IPS DF 6.9 (cell line): Measurements from ENCODE around the gene MRM3.
"Not testable (repeated sequence)": the region's sequence is repeated elsewhere in the genome, so short reads cannot be mapped to it uniquely, and the experiment has no call there.

Experiments
- DNase-seq: peaks from one replicate; pipeline ENCODE4 v3.0.0-alpha.2; 2013; ENCODE audit warnings: low read depth, low spot score
- H3K27ac ChIP-seq: one replicate; pipeline ENCODE4 v1.5.1; 2013; ENCODE audit warnings: low read length, control low read depth
- H3K27me3 ChIP-seq: 2 replicates; pipeline ENCODE4 v1.6.1; 2013; ENCODE audit warnings: mild to moderate bottlenecking, low read length; ENCODE audit not compliant: control insufficient read depth, insufficient read depth
- H3K36me3 ChIP-seq: 2 replicates; pipeline ENCODE4 v1.6.1; 2013; ENCODE audit warnings: low read length; ENCODE audit not compliant: control insufficient read depth, insufficient read depth
- H3K4me1 ChIP-seq: 2 replicates; pipeline ENCODE4 v1.6.1; 2013; ENCODE audit warnings: low read length; ENCODE audit not compliant: control insufficient read depth, insufficient read depth
- H3K4me3 ChIP-seq: 2 replicates; pipeline ENCODE4 v1.5.1; 2013; ENCODE audit warnings: mild to moderate bottlenecking, low read length
- H3K9me3 ChIP-seq: 2 replicates; pipeline ENCODE4 v1.6.1; 2013; ENCODE audit warnings: low read length, inconsistent platforms; ENCODE audit not compliant: control insufficient read depth, insufficient read depth
- WGBS: extraction: QIAGEN DNeasy Blood & Tissue Kit; methylation state at CpG from one replicate; pipeline ENCODE4 v1.1.7; 2013; ENCODE audit warnings: mixed read lengths, missing lambda C conversion rate; ENCODE audit not compliant: insufficient read length, insufficient coverage; 5-methylcytosine and 5-hydroxymethylcytosine counted together

Gene MRM3

DNA sequence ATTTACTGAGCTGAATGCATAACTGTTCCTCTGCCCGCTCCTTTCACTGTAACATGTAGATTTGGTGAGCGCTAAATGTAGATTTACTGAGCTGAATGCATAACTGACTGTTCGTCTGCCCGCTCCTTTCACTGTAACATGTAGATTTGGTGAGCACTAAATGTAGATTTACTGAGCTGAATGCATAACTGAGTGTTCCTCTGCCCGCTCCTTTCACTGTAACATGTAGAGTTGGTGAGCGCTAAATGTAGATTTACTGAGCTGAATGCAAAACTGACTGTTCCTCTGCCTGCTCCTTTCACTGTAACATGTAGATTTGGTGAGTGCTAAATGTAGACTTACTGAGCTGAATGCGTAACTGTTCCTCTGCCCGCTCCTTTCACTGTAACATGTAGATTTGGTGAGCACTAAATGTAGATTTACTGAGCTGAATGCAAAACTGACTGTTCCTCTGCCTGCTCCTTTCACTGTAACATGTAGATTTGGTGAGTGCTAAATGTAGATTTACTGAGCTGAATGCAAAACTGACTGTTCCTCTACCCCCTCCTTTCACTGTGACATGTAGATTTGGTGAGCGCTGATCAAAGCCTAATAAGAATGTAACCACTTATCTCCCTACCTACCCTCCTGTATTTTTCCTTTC is 26.7 kb upstream of the MRM3 start:
- H3K9me3 ChIP-seq, DNase-seq, H3K27ac ChIP-seq, H3K4me3 ChIP-seq, H3K4me1 ChIP-seq, H3K36me3 ChIP-seq, H3K27me3 ChIP-seq: not testable (repeated sequence)
- WGBS: no CpG with 5 or more reads among the region's 9 CpGs

DNA sequence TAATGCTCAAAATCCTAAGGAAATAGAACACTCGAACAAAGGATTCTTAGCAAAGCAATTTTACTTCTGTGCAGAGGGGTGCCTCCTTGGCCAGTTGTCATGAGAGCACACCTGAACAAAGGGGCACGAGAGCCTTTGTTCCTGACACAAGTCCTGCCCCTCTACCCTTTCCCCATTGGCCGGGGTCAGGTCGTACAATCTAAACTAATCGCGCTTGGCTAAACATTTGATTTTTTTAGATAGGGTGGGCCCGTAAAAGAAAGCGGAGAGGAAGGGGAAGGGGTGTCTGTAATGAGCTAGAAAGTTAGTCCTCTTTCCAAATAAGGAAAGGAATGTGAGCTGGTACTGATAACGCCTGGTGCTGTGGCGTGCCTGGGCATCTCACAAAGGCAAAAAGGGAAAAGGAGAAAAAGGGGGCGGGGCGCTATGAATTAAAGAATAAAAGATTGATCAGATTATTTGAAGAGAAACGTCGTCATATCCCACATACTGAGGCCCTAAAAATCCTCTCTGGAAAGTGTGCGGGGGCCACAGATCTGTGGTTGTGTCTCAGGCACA is 26.1 kb upstream of the MRM3 start:
- not testable (repeated sequence) for H3K27ac ChIP-seq, H3K9me3 ChIP-seq, H3K36me3 ChIP-seq, H3K4me1 ChIP-seq, H3K4me3 ChIP-seq, DNase-seq, H3K27me3 ChIP-seq
- no CpG with 5 or more reads among the region's 15 CpGs for WGBS

DNA sequence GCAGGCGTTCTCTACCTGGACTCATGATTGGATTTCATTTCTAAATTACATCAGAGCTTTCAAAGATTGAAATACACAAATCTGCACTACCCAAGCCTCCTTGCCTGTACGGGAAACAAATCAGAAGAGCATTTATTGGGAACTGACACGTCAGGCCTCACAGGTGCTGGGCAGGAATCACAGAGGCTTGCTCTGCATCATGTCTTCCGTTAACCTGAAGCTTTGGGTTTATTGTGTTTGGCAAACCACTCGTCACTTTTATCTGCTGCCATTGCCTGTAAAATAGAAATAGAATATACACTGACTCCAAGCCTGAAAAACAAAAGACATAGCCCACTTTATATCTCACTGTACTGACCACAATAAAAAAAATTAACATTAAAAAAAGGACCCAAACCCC is 22.2 kb upstream of the MRM3 start:
- Histone ChIP-seq H3K4me3 (no peak overlapping the region), H3K27ac (no peak overlapping the region), H3K27me3 (no peaks in the 10 kb centered on the region), H3K36me3 (peaks cover 7% of the 10 kb centered on the region; the same call in 1 of the 2 replicates), H3K9me3 (no peaks in the 10 kb centered on the region), H3K4me1 (no peaks in the 10 kb centered on the region)
- no CpG with 5 or more reads among the region's 5 CpGs for WGBS
- DNase-seq: no peak

DNA sequence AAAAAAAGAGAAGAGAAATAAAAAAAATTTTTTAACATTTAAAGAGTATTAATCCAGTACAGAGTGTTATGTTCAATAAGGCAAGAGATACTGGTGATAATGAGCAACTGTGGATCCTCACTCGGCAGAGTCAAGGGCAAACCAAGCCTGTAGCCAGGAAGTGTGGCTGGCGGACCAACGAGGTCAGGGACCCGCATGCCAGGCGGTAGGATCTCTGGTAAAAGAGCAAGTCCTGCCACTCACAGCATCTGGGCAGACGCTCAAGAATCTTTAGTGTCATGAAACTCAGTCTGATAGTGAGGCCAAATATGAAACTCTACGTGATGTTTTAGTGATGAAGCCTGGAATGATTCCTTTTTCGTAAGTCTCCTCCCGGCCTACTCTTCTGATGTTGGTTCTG is 21.8 kb upstream of the MRM3 start:
- Histone ChIP-seq H3K4me3 (no peak overlapping the region), H3K27me3 (no peaks in the 10 kb centered on the region), H3K4me1 (no peaks in the 10 kb centered on the region), H3K36me3 (peaks cover 11% of the 10 kb centered on the region; the same call in 1 of the 2 replicates), H3K9me3 (no peaks in the 10 kb centered on the region), H3K27ac (no peak overlapping the region)
- no peak for DNase-seq
- no CpG with 5 or more reads among the region's 9 CpGs for WGBS

DNA sequence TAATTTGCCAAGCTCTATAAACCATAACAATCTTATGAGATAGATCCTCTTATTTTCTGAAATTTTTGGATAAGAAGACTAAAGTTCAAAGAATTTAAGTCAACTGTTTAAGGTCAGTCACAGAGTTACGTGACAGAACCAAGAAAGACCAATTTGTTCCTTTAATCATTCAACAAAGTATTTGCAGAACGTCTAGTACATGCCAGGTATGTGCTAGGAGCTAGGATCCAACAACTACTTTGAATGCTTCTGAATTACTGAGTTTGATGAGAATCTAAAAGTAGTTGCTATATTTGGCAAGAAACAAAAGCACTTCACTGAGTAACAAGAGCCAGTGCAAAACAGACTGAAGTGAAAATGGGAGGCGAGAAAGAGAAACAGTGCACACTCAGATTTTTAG is 15.1 kb upstream of the MRM3 start:
- no CpG with 5 or more reads among the region's 3 CpGs for WGBS
- no peak overlapping the region for H3K27ac ChIP-seq
- no peaks in the 10 kb centered on the region for H3K27me3 ChIP-seq
- no peaks in the 10 kb centered on the region for H3K4me1 ChIP-seq
- H3K4me3 ChIP-seq: no peak overlapping the region
- H3K9me3 ChIP-seq: no peaks in the 10 kb centered on the region
- no peak for DNase-seq
- peaks cover 16% of the 10 kb centered on the region for H3K36me3 ChIP-seq

DNA sequence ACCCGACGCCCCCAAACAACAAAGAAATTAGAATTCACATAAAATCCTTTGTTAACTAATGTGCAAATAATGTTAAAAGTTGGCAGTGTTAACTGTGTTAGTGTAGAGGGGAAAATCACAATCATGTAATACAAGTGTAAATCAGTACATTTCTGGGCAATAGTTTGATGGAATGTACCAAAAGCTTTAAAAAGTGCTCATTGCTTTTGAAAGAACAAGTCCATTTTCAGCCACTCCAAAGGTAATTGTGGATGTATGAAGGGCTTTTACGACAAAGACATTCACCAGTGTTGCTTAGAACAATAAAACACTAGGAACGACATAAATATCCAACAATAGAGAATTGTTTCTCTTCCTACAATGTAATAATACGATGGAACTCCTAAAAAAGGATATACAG is 9.1 kb upstream of the MRM3 start:
- Histone ChIP-seq H3K4me1 (no peaks in the 10 kb centered on the region), H3K4me3 (no peak overlapping the region), H3K9me3 (no peaks in the 10 kb centered on the region), H3K27me3 (no peaks in the 10 kb centered on the region), H3K27ac (no peak overlapping the region), H3K36me3 (peaks cover 16% of the 10 kb centered on the region)
- WGBS: no CpG with 5 or more reads among the region's 5 CpGs
- DNase-seq: no peak

DNA sequence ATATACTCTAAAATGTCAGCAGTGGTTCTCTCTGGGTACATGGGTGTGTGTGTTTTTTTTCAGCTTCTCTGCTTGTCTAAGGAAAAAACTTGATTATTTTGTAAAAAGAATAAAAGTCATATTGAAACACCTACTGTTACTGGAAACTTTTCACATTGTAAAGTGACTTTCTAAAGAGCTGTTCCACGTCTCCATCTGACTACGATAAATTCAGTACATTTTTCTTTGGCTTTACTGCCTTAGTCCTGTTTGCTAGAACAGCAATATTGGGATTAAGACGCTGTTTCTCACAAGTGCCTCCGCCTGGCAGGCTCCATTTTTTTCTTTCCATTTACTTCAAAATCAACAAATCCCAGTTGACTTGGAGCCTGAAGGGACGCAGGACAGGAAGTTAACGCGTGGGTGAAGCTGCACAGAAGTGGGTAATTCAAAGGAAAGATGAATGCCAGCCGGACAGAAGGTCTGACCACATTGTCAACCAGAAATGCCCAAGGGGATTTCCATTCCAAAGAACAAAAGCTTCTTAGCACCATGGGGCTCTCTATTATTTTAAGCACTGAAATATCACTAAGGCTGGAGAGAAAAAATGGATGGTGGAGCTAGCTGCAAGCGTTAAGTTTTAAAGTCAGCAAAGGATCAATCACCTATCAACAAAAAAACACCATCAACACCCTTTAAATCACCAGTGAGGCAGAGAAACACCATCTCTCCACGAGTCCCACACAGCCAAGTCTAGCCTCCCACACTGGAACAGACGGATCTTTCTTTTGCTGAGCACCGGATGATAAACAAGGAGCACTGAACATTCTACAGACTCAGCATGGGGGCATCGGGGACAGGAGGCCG is 8.5 kb upstream of the MRM3 start:
- DNase-seq: no peak
- Histone ChIP-seq H3K9me3 (no peaks in the 10 kb centered on the region), H3K4me3 (no peak overlapping the region), H3K27ac (no peak overlapping the region), H3K4me1 (no peaks in the 10 kb centered on the region), H3K36me3 (peaks cover 16% of the 10 kb centered on the region), H3K27me3 (no peaks in the 10 kb centered on the region)
- no CpG with 5 or more reads among the region's 14 CpGs for WGBS

DNA sequence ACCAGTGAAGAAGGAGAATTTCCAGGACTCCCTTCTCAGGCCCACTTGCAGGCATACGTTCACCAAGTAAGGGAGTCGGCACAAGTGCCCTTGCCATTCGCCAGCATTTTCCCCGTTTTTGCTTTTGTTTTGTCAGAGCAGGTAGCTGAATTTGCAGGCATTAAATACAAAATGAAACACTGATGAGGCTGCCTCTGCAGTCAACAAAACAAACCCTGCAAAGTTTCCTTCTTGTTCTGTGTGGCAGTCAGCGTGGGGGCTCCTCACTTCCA is 7.9 kb upstream of the MRM3 start:
- H3K36me3 ChIP-seq: peaks cover 16% of the 10 kb centered on the region
- no peaks in the 10 kb centered on the region for H3K9me3 ChIP-seq
- H3K4me3 ChIP-seq: no peak overlapping the region
- WGBS: no CpG with 5 or more reads among the region's 5 CpGs
- no peaks in the 10 kb centered on the region for H3K27me3 ChIP-seq
- H3K4me1 ChIP-seq: no peaks in the 10 kb centered on the region
- no peak for DNase-seq
- H3K27ac ChIP-seq: no peak overlapping the region

DNA sequence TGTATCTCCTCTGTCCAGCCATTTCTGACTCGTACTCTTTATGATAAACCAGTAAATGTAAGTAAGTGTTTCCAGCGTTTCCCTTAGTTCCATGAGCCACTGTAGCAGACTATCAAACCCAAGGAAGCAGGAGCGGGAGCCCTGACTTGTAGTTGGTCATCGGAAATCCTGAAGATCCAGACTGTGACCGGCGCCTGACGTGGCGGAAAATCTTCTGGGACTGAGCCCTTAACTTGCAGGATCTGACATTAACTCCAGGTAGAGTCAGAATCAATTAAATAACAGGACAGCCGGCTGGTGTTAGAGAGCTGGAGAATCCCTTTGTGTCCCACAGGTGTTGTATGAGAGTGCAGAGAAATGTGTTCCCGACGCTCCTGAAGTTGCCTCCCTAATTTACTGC is 4.1 kb upstream of the MRM3 start:
- Histone ChIP-seq H3K9me3 (no peaks in the 10 kb centered on the region), H3K4me3 (no peak overlapping the region), H3K36me3 (peaks cover 6% of the 10 kb centered on the region; the same call in 1 of the 2 replicates), H3K27me3 (no peaks in the 10 kb centered on the region), H3K27ac (no peak overlapping the region), H3K4me1 (peaks cover 2% of the 10 kb centered on the region; the same call in 1 of the 2 replicates)
- WGBS: no CpG with 5 or more reads among the region's 11 CpGs
- no peak for DNase-seq

DNA sequence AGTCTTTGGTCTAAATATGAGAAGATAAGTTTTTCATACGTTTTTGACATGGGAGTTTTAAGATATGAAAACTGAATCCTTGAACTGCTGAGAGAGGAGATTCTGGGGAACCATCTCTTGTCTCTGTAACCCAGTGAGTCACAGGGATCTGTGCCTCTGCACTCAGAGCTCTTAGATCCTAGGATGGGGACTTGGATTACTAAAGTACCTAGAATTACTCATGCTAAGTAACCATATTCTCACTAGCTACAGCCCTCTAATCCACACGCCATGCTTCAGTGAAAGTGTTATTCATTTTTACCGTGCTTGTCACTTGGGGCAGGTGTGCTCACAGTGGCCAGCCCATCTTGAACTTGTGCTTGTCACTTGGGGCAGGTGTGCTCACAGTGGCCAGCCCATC is 2.0 kb downstream of the MRM3 start:
- Histone ChIP-seq H3K4me3 (no peak overlapping the region), H3K27ac (no peak overlapping the region), H3K9me3 (no peaks in the 10 kb centered on the region), H3K4me1 (peaks cover 2% of the 10 kb centered on the region; the same call in 1 of the 2 replicates), H3K36me3 (no peaks in the 10 kb centered on the region), H3K27me3 (no peaks in the 10 kb centered on the region)
- no peak for DNase-seq
- WGBS: no CpG with 5 or more reads among the region's 3 CpGs
